SK-N-MC (cell line): Measurements from ENCODE around the gene ZNF544.

Experiments used
- DNase-seq: peaks from one replicate; pipeline ENCODE4 v3.0.0-alpha.2; 2011; ENCODE audit warnings: low read depth, low spot score
- H3K27ac ChIP-seq: fragments of 200-600 bp; sonication (generic); 2 replicates; pipeline ENCODE4 v1.5.1; 2016; ENCODE audit warnings: mixed run types
- H3K36me3 ChIP-seq: fragments of 200-600 bp; sonication (generic); 2 replicates; pipeline ENCODE4 v1.6.1; 2017; ENCODE audit warnings: antibody characterized with exemption, low read length, mixed read lengths; ENCODE audit not compliant: insufficient read depth
- H3K4me3 ChIP-seq: fragments of 200-600 bp; sonication (generic); 2 replicates; pipeline ENCODE4 v1.5.1; 2016
- H3K9ac ChIP-seq: fragments of 200-600 bp; sonication (generic); 2 replicates; pipeline ENCODE4 v1.8.0; 2017; ENCODE audit warnings: mixed run types, mixed read lengths; ENCODE audit not compliant: insufficient read length
- H3K9me3 ChIP-seq: fragments of 200-600 bp; sonication (generic); 2 replicates; pipeline ENCODE4 v1.6.1; 2017; ENCODE audit warnings: low read depth, mild to moderate bottlenecking, antibody characterized with exemption, low read length, moderate library complexity, mixed read lengths
- EZH2 ChIP-seq: fragments of 200-600 bp; sonication (generic); IDR thresholded peaks from one replicate; pipeline ENCODE4 v1.6.1; 2017; ENCODE audit warnings: antibody characterized with exemption
- FOXP2 ChIP-seq: optimal IDR thresholded peaks from 2 replicates; pipeline ENCODE3; 2011; ENCODE audit warnings: mild to moderate bottlenecking, moderate library complexity; ENCODE audit not compliant: insufficient read depth; ENCODE audit errors: extremely low read length, control extremely low read depth
- POLR2AphosphoS5 ChIP-seq: IDR thresholded peaks from 2 replicates; pipeline ENCODE4 v1.6.1; 2012; ENCODE audit warnings: mild to moderate bottlenecking, low read depth, low read length, borderline replicate concordance

The ZNF544 gene

GRCh38 chr19:58265100-58265499 lies 36.4 kb downstream of the ZNF544 start:
- H3K9me3 ChIP-seq, result peaks cover 37% of the 10 kb centered on the region
- H3K36me3 ChIP-seq, result peaks cover 22% of the 10 kb centered on the region
- H3K27ac ChIP-seq, result no peak overlapping the region
- no peak overlapping the region for H3K9ac ChIP-seq
- no peak overlapping the region for H3K4me3 ChIP-seq
- TF ChIP-seq FOXP2 (no peak), POLR2AphosphoS5 (no peak), EZH2 (no peak)
- DNase-seq, result no peak

GRCh38 chr19:58268344-58268743 lies 39.6 kb downstream of the ZNF544 start:
- TF ChIP-seq POLR2AphosphoS5, result no peak
- no peak for TF ChIP-seq EZH2
- TF ChIP-seq FOXP2, result no peak
- peaks cover 10% of the 10 kb centered on the region; the same call in 1 of the 2 replicates for H3K36me3 ChIP-seq
- peaks cover 10% of the 10 kb centered on the region for H3K9me3 ChIP-seq
- no peak overlapping the region for H3K9ac ChIP-seq
- DNase-seq, result no peak
- no peak overlapping the region for H3K27ac ChIP-seq
- no peak overlapping the region for H3K4me3 ChIP-seq

GRCh38 chr19:58274771-58275201 lies 46.1 kb downstream of the ZNF544 start:
- Histone ChIP-seq H3K9ac (no peak overlapping the region), H3K9me3 (peaks cover 5% of the 10 kb centered on the region; the same call in 1 of the 2 replicates), H3K27ac (no peak overlapping the region), H3K36me3 (peaks cover 36% of the 10 kb centered on the region), H3K4me3 (no peak overlapping the region)
- DNase-seq, result no peak
- TF ChIP-seq EZH2 (no peak), FOXP2 (no peak), POLR2AphosphoS5 (no peak)

DNA sequence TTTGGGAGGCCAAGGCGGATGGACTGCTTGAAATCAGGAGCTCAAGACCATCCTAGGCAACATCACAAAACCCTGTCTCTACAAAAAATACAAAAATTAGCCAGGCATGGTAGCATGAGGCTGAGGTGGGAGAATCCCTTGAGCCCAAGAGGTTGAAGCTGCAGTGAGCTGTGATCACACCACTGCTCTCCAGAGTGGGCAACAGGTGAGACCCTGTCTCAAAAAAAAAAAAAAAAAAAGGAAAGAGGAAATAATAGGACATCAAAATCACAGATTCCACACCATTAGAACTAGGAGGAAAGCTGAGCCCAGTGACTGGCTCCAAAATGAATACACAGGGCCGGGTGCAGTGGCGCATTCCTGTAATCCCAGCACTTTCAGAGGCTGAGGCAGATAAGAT lies 46.9 kb downstream of the ZNF544 start:
- Histone ChIP-seq H3K9me3 (peaks cover 13% of the 10 kb centered on the region), H3K4me3 (no peak overlapping the region), H3K36me3 (peaks cover 44% of the 10 kb centered on the region), H3K9ac (no peak overlapping the region), H3K27ac (no peak overlapping the region)
- no peak for DNase-seq
- TF ChIP-seq EZH2 (no peak), FOXP2 (no peak), POLR2AphosphoS5 (no peak)

GRCh38 chr19:58277197-58277596 lies 48.5 kb downstream of the ZNF544 start:
- Histone ChIP-seq H3K27ac (no peak overlapping the region), H3K9ac (no peak overlapping the region), H3K9me3 (peaks cover 27% of the 10 kb centered on the region), H3K36me3 (peaks cover 56% of the 10 kb centered on the region), H3K4me3 (no peak overlapping the region)
- TF ChIP-seq POLR2AphosphoS5, result no peak
- DNase-seq, result no peak

DNA sequence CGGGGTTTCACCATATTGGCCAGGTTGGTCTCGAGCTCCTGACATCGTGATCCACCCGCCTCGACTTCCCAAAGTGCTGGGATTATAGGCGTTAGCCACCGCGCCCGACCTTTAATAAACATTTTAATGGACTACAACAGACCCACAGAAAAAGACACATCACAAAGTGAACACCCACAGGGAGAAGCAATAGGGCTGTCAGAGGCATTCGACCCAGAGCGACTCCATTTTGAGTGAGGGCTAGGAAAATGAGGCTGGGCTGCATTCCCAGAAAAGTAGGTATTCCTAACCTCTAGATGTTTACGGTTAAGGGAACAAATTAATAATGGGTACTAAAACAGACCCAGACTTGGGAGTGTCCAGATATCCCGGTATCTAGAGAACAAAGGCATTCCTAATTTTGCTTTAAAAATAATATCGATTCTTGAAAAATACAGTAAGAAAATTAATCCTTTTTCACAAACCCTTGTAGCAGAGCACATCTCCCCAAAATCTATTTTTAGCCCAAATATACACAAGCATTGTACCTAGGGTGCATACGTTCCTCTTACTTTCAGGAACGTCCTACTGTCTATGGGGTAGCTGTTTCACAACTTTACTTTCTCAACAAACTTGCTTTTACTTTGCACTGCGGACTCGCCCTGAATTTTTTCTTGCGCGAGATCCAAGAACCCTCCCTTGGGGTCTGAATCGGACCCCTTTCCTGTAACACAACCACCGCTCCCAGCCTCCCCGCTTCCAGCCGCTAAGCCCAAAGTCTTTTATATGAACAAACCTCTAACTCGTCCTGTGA lies 49.2 kb downstream of the ZNF544 start:
- Histone ChIP-seq H3K27ac (peak overlapping the region; percentile 77), H3K9ac (peak overlapping the region; percentile 81), H3K9me3 (peaks cover 31% of the 10 kb centered on the region), H3K36me3 (peaks cover 62% of the 10 kb centered on the region), H3K4me3 (peak overlapping the region; percentile 89)
- DNase-seq, result no peak
- TF ChIP-seq EZH2, result no peak
- TF ChIP-seq POLR2AphosphoS5, result no peak
- TF ChIP-seq FOXP2, result no peak

DNA sequence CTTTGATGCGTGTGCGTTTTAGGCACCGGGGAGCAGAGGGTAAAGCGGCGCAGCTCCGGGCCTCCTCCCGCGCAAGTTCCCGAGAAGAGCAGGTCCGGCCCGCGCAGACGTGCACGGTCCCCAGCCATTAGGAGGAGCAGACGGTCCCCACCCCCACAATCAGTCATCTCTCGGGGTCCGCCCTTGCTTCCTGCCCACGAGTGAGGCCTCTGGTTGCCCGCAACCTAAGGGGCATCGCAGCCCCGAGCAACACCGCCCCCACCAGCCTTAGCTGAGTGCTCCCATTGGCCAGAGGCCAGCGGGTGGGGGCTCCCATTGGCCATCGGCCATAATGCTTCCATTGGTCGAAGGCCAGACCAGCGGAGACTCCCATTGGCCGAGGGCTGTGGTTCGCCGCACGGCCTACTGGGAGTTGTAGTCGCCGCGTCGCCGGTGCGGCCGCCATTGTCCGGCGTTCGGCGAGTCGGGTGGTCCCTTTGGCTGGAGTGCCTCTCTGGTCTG lies 49.9 kb downstream of the ZNF544 start, which contains the start of gene ZNF8:
TSS of gene ZNF8 (plus strand) at position 415 of the 501 bp plus-strand sequence. CDS start 127 bp downstream, outside the sequence.
- Histone ChIP-seq H3K27ac (peak within 1 kb of the TSS; percentile 77), H3K9ac (peak within 1 kb of the TSS; percentile 92), H3K9me3 (peaks cover 34% of the 10 kb centered on the region), H3K4me3 (peak within 1 kb of the TSS; percentile 89), H3K36me3 (peaks cover 68% of the 10 kb centered on the region)
- no peak for TF ChIP-seq EZH2
- TF ChIP-seq FOXP2, result peak; percentile 83
- peak; percentile 88 for TF ChIP-seq POLR2AphosphoS5
- peak; percentile 89 for DNase-seq

DNA sequence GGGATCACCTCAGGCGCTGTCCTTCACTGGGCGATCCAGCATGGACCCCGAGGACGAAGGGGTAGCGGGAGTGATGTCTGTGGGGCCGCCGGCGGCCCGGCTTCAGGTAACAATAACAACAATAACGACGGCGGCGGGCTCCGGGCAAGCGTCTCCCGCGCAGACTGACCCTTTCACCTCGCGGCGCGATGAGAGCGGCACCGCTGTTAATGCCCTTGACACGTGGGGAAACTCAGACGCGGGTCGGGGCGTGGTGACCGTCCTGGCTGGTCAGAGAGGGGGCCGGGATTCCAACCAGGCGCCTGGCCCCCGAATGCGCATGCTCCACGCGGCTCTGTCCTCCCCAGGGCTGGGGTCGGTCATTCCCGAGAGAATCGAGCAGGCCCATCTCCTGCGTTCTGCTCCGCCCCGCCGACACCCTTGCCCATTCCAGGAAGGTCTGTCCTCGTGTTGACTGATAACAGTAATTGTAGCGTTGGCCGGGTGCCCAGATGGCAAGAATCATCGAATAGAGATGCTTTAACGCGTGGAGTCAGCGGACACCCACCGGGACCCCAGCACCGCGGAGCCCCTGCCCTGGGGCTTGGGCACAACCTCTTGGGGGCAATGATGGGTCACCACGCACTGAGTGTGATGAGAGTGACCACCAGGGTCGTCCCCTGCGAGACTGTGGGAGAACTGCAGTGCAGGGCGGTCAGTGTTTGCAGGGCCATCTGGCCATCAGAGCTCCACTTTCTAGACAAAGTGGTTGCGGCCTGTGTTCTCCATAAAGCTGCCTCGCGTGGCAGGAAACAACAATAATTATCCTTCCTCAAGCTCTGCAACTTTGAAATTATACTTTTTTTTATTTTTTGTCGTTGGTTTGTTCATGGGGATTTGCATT lies 50.6 kb downstream of the ZNF544 start:
- H3K36me3 ChIP-seq, result peaks cover 72% of the 10 kb centered on the region
- H3K4me3 ChIP-seq, result peak overlapping the region; percentile 89
- H3K9ac ChIP-seq, result peak overlapping the region; percentile 92
- DNase-seq, result no peak
- H3K27ac ChIP-seq, result peak overlapping the region; percentile 77; the same call in 1 of the 2 replicates
- TF ChIP-seq EZH2 (no peak), POLR2AphosphoS5 (no peak), FOXP2 (no peak)
- H3K9me3 ChIP-seq, result peaks cover 39% of the 10 kb centered on the region
